HCT116 (cell line): ENCODE data around the gene SPACA6. TPM values are rescaled to one million over a fixed set of nuclear protein-coding genes. Genes with fewer than 3 reads are reported as not detected.

Source experiments
- ATAC-seq: fragments of 200-7000 bp; cut with Tn5 transposase; 2 replicates; pipeline ENCODE4 v1.9.1; 2020; ENCODE audit warnings: mild to moderate bottlenecking, moderate library complexity
- BruUV-seq: library from RNA; stranded (reverse); fragments of 400-500 nt; replicated peaks from 2 replicates; lab custom pipeline; 2021; lab: Mats Ljungman, UMichigan
- CTCF ChIA-PET: fragments of 300-600 bp; sonication (Branson Sonifier 250); formaldehyde crosslinking; loops from one replicate; lab custom pipeline; 2021; ENCODE audit warnings: antibody characterized with exemption; lab: Charles Lee
- POLR2A ChIA-PET: fragments of 300-600, 350-600 bp; sonication (Branson Sonifier 250); formaldehyde crosslinking; loops from one replicate; lab custom pipeline; 2021; ENCODE audit warnings: antibody characterized with exemption; lab: Charles Lee
- RAD21 ChIA-PET, 2 experiments: fragments of 300-600 bp; sonication (Branson Sonifier 250); formaldehyde crosslinking; loops; one replicate each; lab custom pipeline; 2023; ENCODE audit warnings: low total read pairs in 2 of 2; ENCODE audit not compliant: uncharacterized antibody in 2 of 2, unreplicated experiment in 2 of 2, low non-redundant PET in 1 of 2; lab: Charles Lee
- DNase-seq: peaks from one replicate; pipeline ENCODE4 v3.0.0-alpha.2; 2010; ENCODE audit warnings: low read depth, low spot score
- H2AFZ ChIP-seq: fragments of 200-600 bp; shearing (Covaris generic), sonication (generic); 2 replicates; pipeline ENCODE4 v1.6.1; 2017; ENCODE audit warnings: low read depth, mixed run types, mixed read lengths, antibody characterized with exemption, low read length; ENCODE audit not compliant: poor library complexity, severe bottlenecking
- H3K27ac ChIP-seq: 2 replicates; pipeline ENCODE4 v1.5.1; 2012; ENCODE audit warnings: low read depth, low read length
- H3K27me3 ChIP-seq: fragments of 200-600 bp; sonication (generic); 2 replicates; pipeline ENCODE4 v1.6.1; 2016; ENCODE audit warnings: mixed run types, low read length, mixed read lengths; ENCODE audit not compliant: insufficient read depth
- H3K36me3 ChIP-seq, 2 experiments: fragments of 200-500 bp in 1 of 2; fragments of 200-600 bp in 1 of 2; sonication (Bioruptor generic) in 1 of 2; sonication (generic) in 1 of 2; 2 replicates each; pipeline versions ENCODE4 v1.5.1 to v1.6.1; 2014 to 2016; ENCODE audit warnings: low read length in 2 of 2, inconsistent platforms in 1 of 2, mixed read lengths in 1 of 2, mixed run types in 1 of 2; ENCODE audit not compliant: insufficient read depth in 2 of 2, control insufficient read depth in 1 of 2
- H3K4me1 ChIP-seq, 2 experiments: fragments of 200-600 bp in 1 of 2; sonication (generic) in 1 of 2; 2 replicates each; pipeline versions ENCODE4 v1.5.1 to v1.6.1; 2012 to 2017; ENCODE audit warnings: low read length in 2 of 2, inconsistent platforms in 1 of 2, mild to moderate bottlenecking in 1 of 2, mixed read lengths in 1 of 2, mixed run types in 1 of 2, moderate library complexity in 1 of 2; ENCODE audit not compliant: insufficient read depth in 2 of 2, control insufficient read depth in 1 of 2
- H3K4me2 ChIP-seq: fragments of 200-600 bp; sonication (generic); 2 replicates; pipeline ENCODE4 v1.6.1; 2017; ENCODE audit warnings: mixed run types, low read length, mixed read lengths
- H3K4me3 ChIP-seq, 2 experiments: fragments of 200-600 bp in 1 of 2; sonication (generic) in 1 of 2; replicated peaks in 1 of 2; 2 replicates each; pipeline ENCODE4 v1.5.1; 2011 to 2016; ENCODE audit warnings: low read length in 2 of 2, control low read depth in 1 of 2, low read depth in 1 of 2, mild to moderate bottlenecking in 1 of 2, mixed read lengths in 1 of 2, mixed run types in 1 of 2
- H3K79me2 ChIP-seq: fragments of 200-600 bp; sonication (generic); 2 replicates; pipeline ENCODE4 v1.6.1; 2017; ENCODE audit warnings: mild to moderate bottlenecking, mixed run types, low read length, moderate library complexity, mixed read lengths; ENCODE audit not compliant: insufficient read depth
- H3K9ac ChIP-seq: fragments of 200-600 bp; sonication (generic); 2 replicates; pipeline ENCODE4 v1.6.1; 2016; ENCODE audit warnings: low read length, mixed read lengths
- H3K9me2 ChIP-seq: fragments of 200-600 bp; sonication (generic), shearing (Covaris generic); 2 replicates; pipeline ENCODE4 v1.6.1; 2017; ENCODE audit warnings: mixed run types, mild to moderate bottlenecking, moderate library complexity; ENCODE audit not compliant: insufficient read depth
- H3K9me3 ChIP-seq, 2 experiments: fragments of 200-500 bp in 1 of 2; fragments of 200-600 bp in 1 of 2; sonication (Bioruptor generic) in 1 of 2; sonication (generic) in 1 of 2; 2 replicates each; pipeline ENCODE4 v1.6.1; 2014 to 2017; ENCODE audit warnings: low read length in 2 of 2, mixed read lengths in 2 of 2, inconsistent platforms in 1 of 2, low read depth in 1 of 2, mild to moderate bottlenecking in 1 of 2, mixed run types in 1 of 2, moderate library complexity in 1 of 2; ENCODE audit not compliant: control insufficient read depth in 1 of 2, insufficient read depth in 1 of 2
- H4K20me1 ChIP-seq: fragments of 200-600 bp; sonication (generic), shearing (Covaris generic); 2 replicates; pipeline ENCODE4 v1.6.1; 2017; ENCODE audit warnings: mixed run types, mild to moderate bottlenecking, moderate library complexity; ENCODE audit not compliant: insufficient read depth
- CBX3 ChIP-seq: IDR thresholded peaks from 2 replicates; pipeline ENCODE4 v1.6.1; 2012; ENCODE audit warnings: low read depth
- EGR1 ChIP-seq: IDR thresholded peaks from 2 replicates; pipeline ENCODE4 v1.6.1; 2012; ENCODE audit warnings: low read depth
- EZH2phosphoT487 ChIP-seq: fragments of 200-600 bp; IDR thresholded peaks from 2 replicates; pipeline ENCODE4 v1.6.1; 2018; ENCODE audit warnings: antibody characterized with exemption, borderline replicate concordance
- FOSL1 ChIP-seq: IDR thresholded peaks from 2 replicates; pipeline ENCODE4 v1.6.1; 2012; ENCODE audit warnings: low read depth
- JUND ChIP-seq: IDR thresholded peaks from 2 replicates; pipeline ENCODE4 v1.6.1; 2012
- POLR2A ChIP-seq: IDR thresholded peaks from 2 replicates; pipeline ENCODE4 v1.7.0; 2011; ENCODE audit warnings: borderline replicate concordance; ENCODE audit not compliant: insufficient read depth, insufficient read length; ENCODE audit errors: extremely low read depth
- POLR2AphosphoS5 ChIP-seq: IDR thresholded peaks from 2 replicates; pipeline ENCODE4 v1.6.1; 2011; ENCODE audit warnings: mild to moderate bottlenecking, low read depth, low read length, moderate library complexity
- RAD21 ChIP-seq: IDR thresholded peaks from 2 replicates; pipeline ENCODE4 v1.6.1; 2012; ENCODE audit warnings: low read depth, mild to moderate bottlenecking
- intact Hi-C: fragments of 100-400 bp; cut with micrococcal nuclease; formaldehyde crosslinking; loops from 2 replicates; pipeline ENCODE4 v1.10.0; 2022
- total RNA-seq: library from RNA; stranded (reverse); gene quantifications from one replicate; pipeline ENCODE4 v1.2.1, GENCODE V29; 2021; ENCODE audit not compliant: unreplicated experiment
- TF ChIP-seq, protein P1 (sequence below): IDR thresholded peaks from 2 replicates; pipeline ENCODE4 v1.6.1; 2011; ENCODE audit warnings: mild to moderate bottlenecking, low read length, moderate library complexity; ENCODE audit not compliant: insufficient replicate concordance; ENCODE audit errors: extremely low read depth

The SPACA6 gene
- total RNA-seq, 1 experiment from 2014 or later = 13.9 TPM

- no peak overlapping the region for H3K9ac ChIP-seq
- H3K9me2 ChIP-seq = no peaks in the 10 kb centered on the region
- peaks cover 8% of the 10 kb centered on the region; the same call in 1 of the 2 replicates for H3K79me2 ChIP-seq
- CTCF ChIA-PET = no interaction called here
- no peak overlapping the region for H2AFZ ChIP-seq
- peaks cover 12 to 19% of the 10 kb centered on the region in 2 experiments; a peak in 2 of 4 replicates for H3K36me3 ChIP-seq
- no peak overlapping the region for H3K4me2 ChIP-seq
- intact Hi-C loops = no loop called here
- RAD21 ChIA-PET = no interaction called here
- DNase-seq (no peak), ATAC-seq (no peak)
- H3K27me3 ChIP-seq = no peaks in the 10 kb centered on the region
- no peak overlapping the region for H3K4me3 ChIP-seq
- TF ChIP-seq POLR2A (no peak), POLR2AphosphoS5 (no peak)
- TF ChIP-seq, protein P1, sequence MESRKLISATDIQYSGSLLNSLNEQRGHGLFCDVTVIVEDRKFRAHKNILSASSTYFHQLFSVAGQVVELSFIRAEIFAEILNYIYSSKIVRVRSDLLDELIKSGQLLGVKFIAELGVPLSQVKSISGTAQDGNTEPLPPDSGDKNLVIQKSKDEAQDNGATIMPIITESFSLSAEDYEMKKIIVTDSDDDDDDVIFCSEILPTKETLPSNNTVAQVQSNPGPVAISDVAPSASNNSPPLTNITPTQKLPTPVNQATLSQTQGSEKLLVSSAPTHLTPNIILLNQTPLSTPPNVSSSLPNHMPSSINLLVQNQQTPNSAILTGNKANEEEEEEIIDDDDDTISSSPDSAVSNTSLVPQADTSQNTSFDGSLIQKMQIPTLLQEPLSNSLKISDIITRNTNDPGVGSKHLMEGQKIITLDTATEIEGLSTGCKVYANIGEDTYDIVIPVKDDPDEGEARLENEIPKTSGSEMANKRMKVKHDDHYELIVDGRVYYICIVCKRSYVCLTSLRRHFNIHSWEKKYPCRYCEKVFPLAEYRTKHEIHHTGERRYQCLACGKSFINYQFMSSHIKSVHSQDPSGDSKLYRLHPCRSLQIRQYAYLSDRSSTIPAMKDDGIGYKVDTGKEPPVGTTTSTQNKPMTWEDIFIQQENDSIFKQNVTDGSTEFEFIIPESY = no peak
- POLR2A ChIA-PET = no interaction called here
- peaks cover 14 to 20% of the 10 kb centered on the region in 2 experiments; a peak in 3 of 4 replicates for H3K4me1 ChIP-seq
- H3K9me3 ChIP-seq = no peaks in the 10 kb centered on the region
- H4K20me1 ChIP-seq = no peaks in the 10 kb centered on the region
- BruUV-seq = no TSS peak
- no peak overlapping the region for H3K27ac ChIP-seq
Measured at GRCh38 chr19:51698296-51698695, 5.2 kb downstream of the SPACA6 start.

- peaks cover 12 to 19% of the 10 kb centered on the region in 2 experiments; a peak in 2 of 4 replicates for H3K36me3 ChIP-seq
- ChIA-PET RAD21 (no interaction called here), POLR2A (no interaction called here), CTCF (no interaction called here)
- no peaks in the 10 kb centered on the region for H4K20me1 ChIP-seq
- no peaks in the 10 kb centered on the region for H3K9me3 ChIP-seq
- no peak overlapping the region for H3K27ac ChIP-seq
- no peak overlapping the region for H3K4me2 ChIP-seq
- DNase-seq (no peak), ATAC-seq (no peak)
- H3K9me2 ChIP-seq = no peaks in the 10 kb centered on the region
- no TSS peak for BruUV-seq
- H3K4me3 ChIP-seq = no peak overlapping the region
- peaks cover 17 to 27% of the 10 kb centered on the region in 2 experiments; a peak in 3 of 4 replicates for H3K4me1 ChIP-seq
- peaks cover 3% of the 10 kb centered on the region; the same call in 1 of the 2 replicates for H3K79me2 ChIP-seq
- H3K9ac ChIP-seq = no peak overlapping the region
- intact Hi-C loops = no loop called here
- H2AFZ ChIP-seq = no peak overlapping the region
- TF ChIP-seq JUND = no peak
- no peak for TF ChIP-seq FOSL1
- TF ChIP-seq, protein P1 = no peak
- no peak for TF ChIP-seq EZH2phosphoT487
- TF ChIP-seq CBX3 = no peak
- TF ChIP-seq EGR1 = no peak
- no peak for TF ChIP-seq RAD21
- TF ChIP-seq POLR2A = no peak
- H3K27me3 ChIP-seq = no peaks in the 10 kb centered on the region
Measured at GRCh38 chr19:51699170-51699569, 6.0 kb downstream of the SPACA6 start.
